H9 (cell line): ENCODE measurements around the gene PRR14. TPM values are rescaled to one million over a fixed set of nuclear protein-coding genes. Genes with fewer than 3 reads are reported as not detected.

Experiments used
- DNase-seq: peaks from one replicate; pipeline ENCODE4 v3.0.0-alpha.2; 2017
- H2AFZ ChIP-seq: one replicate; pipeline ENCODE4 v1.6.1; 2013; ENCODE audit warnings: mild to moderate bottlenecking, low read length, control low read depth, moderate library complexity
- H2AK5ac ChIP-seq: 2 replicates; pipeline ENCODE4 v1.6.1; 2013; ENCODE audit warnings: low read length, control low read depth, mixed read lengths; ENCODE audit not compliant: insufficient read length
- H2BK120ac ChIP-seq: one replicate; pipeline ENCODE4 v1.6.1; 2013; ENCODE audit warnings: low read depth, mild to moderate bottlenecking, low read length, control low read depth, inconsistent platforms; ENCODE audit not compliant: poor library complexity, severe bottlenecking
- H2BK12ac ChIP-seq: 2 replicates; pipeline ENCODE4 v1.6.1; 2013; ENCODE audit warnings: low read length, control low read depth, mixed read lengths, low read depth; ENCODE audit not compliant: insufficient read length
- H2BK15ac ChIP-seq: 2 replicates; pipeline ENCODE4 v1.6.1; 2013; ENCODE audit warnings: low read depth, low read length, control low read depth
- H2BK20ac ChIP-seq: one replicate; pipeline ENCODE4 v1.6.1; 2013; ENCODE audit warnings: low read depth, mild to moderate bottlenecking, low read length, control low read depth, inconsistent platforms; ENCODE audit not compliant: poor library complexity, severe bottlenecking
- H2BK5ac ChIP-seq: 2 replicates; pipeline ENCODE4 v1.6.1; 2013; ENCODE audit warnings: low read length, control low read depth, mixed read lengths; ENCODE audit not compliant: insufficient read length
- H3K14ac ChIP-seq: 2 replicates; pipeline ENCODE4 v1.6.1; 2013; ENCODE audit warnings: low read length, control low read depth; ENCODE audit not compliant: insufficient read depth
- H3K18ac ChIP-seq: 2 replicates; pipeline ENCODE4 v1.6.1; 2013; ENCODE audit warnings: low read depth, mild to moderate bottlenecking, mixed read lengths, low read length, control low read depth; ENCODE audit not compliant: insufficient read length
- H3K23ac ChIP-seq: 2 replicates; pipeline ENCODE4 v1.6.1; 2013; ENCODE audit warnings: low read length, control low read depth, mixed read lengths, low read depth; ENCODE audit not compliant: insufficient read length
- H3K23me2 ChIP-seq: 2 replicates; pipeline ENCODE4 v1.6.1; 2013; ENCODE audit warnings: low read depth, mild to moderate bottlenecking, mixed read lengths, low read length, control low read depth; ENCODE audit not compliant: insufficient read length, poor library complexity, severe bottlenecking
- H3K27ac ChIP-seq: 2 replicates; pipeline ENCODE4 v1.5.1; 2013; ENCODE audit warnings: low read length, control low read depth, mixed read lengths, low read depth; ENCODE audit not compliant: insufficient read length
- H3K27me3 ChIP-seq: 2 replicates; pipeline ENCODE4 v1.6.1; 2013; ENCODE audit warnings: low read length, control low read depth, inconsistent platforms; ENCODE audit not compliant: insufficient read depth
- H3K4ac ChIP-seq: 2 replicates; pipeline ENCODE4 v1.6.1; 2013; ENCODE audit warnings: low read depth, mild to moderate bottlenecking, control low read depth, inconsistent platforms, low read length, moderate library complexity
- H3K4me1 ChIP-seq: 2 replicates; pipeline ENCODE4 v1.6.1; 2013; ENCODE audit warnings: low read length, control low read depth, inconsistent platforms; ENCODE audit not compliant: insufficient read depth
- H3K4me2 ChIP-seq: 2 replicates; pipeline ENCODE4 v1.6.1; 2013; ENCODE audit warnings: low read length, control low read depth, mixed read lengths; ENCODE audit not compliant: insufficient read length, insufficient read depth
- H3K56ac ChIP-seq: 2 replicates; pipeline ENCODE4 v1.6.1; 2013; ENCODE audit warnings: low read depth, mild to moderate bottlenecking, mixed read lengths, low read length, control low read depth; ENCODE audit not compliant: insufficient read length
- H3K79me1 ChIP-seq: 2 replicates; pipeline ENCODE4 v1.6.1; 2013; ENCODE audit warnings: low read depth, mild to moderate bottlenecking, moderate library complexity, low read length, control low read depth, inconsistent platforms; ENCODE audit not compliant: insufficient read depth, poor library complexity, severe bottlenecking
- H3K79me2 ChIP-seq: 2 replicates; pipeline ENCODE4 v1.6.1; 2013; ENCODE audit warnings: low read length, control low read depth, inconsistent platforms; ENCODE audit not compliant: insufficient read depth
- H3K9ac ChIP-seq: 2 replicates; pipeline ENCODE4 v1.6.1; 2013; ENCODE audit warnings: low read length, control low read depth, mixed read lengths; ENCODE audit not compliant: insufficient read length; ENCODE audit errors: extremely low read depth
- H3K9me3 ChIP-seq: one replicate; pipeline ENCODE4 v1.6.1; 2013; ENCODE audit warnings: low read depth, low read length, inconsistent platforms; ENCODE audit not compliant: control insufficient read depth
- H3T11ph ChIP-seq: one replicate; pipeline ENCODE4 v1.6.1; 2013; ENCODE audit warnings: mild to moderate bottlenecking, low read length, control low read depth, inconsistent platforms
- H4K20me1 ChIP-seq: one replicate; pipeline ENCODE4 v1.6.1; 2013; ENCODE audit not compliant: control insufficient read depth, insufficient read length, insufficient read depth
- H4K5ac ChIP-seq: 2 replicates; pipeline ENCODE4 v1.6.1; 2013; ENCODE audit warnings: low read depth, mild to moderate bottlenecking, mixed read lengths, low read length, control low read depth; ENCODE audit not compliant: insufficient read length
- H4K8ac ChIP-seq: replicated peaks from 2 replicates; pipeline ENCODE4 v1.6.1; 2013; ENCODE audit warnings: low read length, control low read depth, mixed read lengths, low read depth; ENCODE audit not compliant: insufficient read length
- H4K91ac ChIP-seq: 2 replicates; pipeline ENCODE4 v1.6.1; 2013; ENCODE audit warnings: low read depth, mild to moderate bottlenecking, moderate library complexity, mixed read lengths, low read length, control low read depth; ENCODE audit not compliant: insufficient read length
- H3K27ac Mint-ChIP-seq, 3 experiments: 2 replicates in 2 of 3; 3 replicates in 1 of 3; pipeline ENCODE4 v1.8.0; 2020 to 2021; ENCODE audit warnings: mixed read lengths in 3 of 3, mild to moderate bottlenecking in 1 of 3, moderate library complexity in 1 of 3
- H3K27me3 Mint-ChIP-seq: 2 replicates; pipeline ENCODE4 v1.8.0; 2021; ENCODE audit warnings: low read depth, mild to moderate bottlenecking, moderate library complexity, mixed read lengths
- H3K36me3 Mint-ChIP-seq, 3 experiments: 2 replicates in 2 of 3; 3 replicates in 1 of 3; pipeline ENCODE4 v1.8.0; 2020 to 2021; ENCODE audit warnings: low read depth in 3 of 3, mixed read lengths in 3 of 3; ENCODE audit not compliant: insufficient read depth in 1 of 3
- H3K4me1 Mint-ChIP-seq, 2 experiments: 2 replicates each; pipeline ENCODE4 v1.8.0; 2020; ENCODE audit warnings: mixed read lengths in 2 of 2
- H3K4me3 Mint-ChIP-seq, 2 experiments: 2 replicates in 1 of 2; 3 replicates in 1 of 2; pipeline ENCODE4 v1.8.0; 2020 to 2021; ENCODE audit warnings: mild to moderate bottlenecking in 2 of 2, mixed read lengths in 2 of 2, moderate library complexity in 1 of 2
- H3K9me3 Mint-ChIP-seq, 2 experiments: 2 replicates in 1 of 2; 3 replicates in 1 of 2; pipeline ENCODE4 v1.8.0; 2020; ENCODE audit warnings: mild to moderate bottlenecking in 2 of 2, mixed read lengths in 2 of 2, moderate library complexity in 1 of 2
- CTCF ChIP-seq: fragments of 200-600 bp; sonication (generic); conservative IDR thresholded peaks from 3 replicates; pipeline ENCODE4 v1.8.0; 2021; ENCODE audit warnings: antibody characterized with exemption, mild to moderate bottlenecking
- WGBS: extraction: QIAGEN DNeasy Blood & Tissue Kit; methylation state at CpG from one replicate; pipeline ENCODE4 v1.1.7; 2013; ENCODE audit warnings: missing lambda C conversion rate, low lambda C conversion rate, mixed read lengths; ENCODE audit not compliant: insufficient read length; ENCODE audit errors: extremely low coverage; 5-methylcytosine and 5-hydroxymethylcytosine counted together
- total RNA-seq: library from RNA; stranded (reverse); gene quantifications from 2 replicates; pipeline ENCODE4 v1.2.1, GENCODE V29; 2021

PRR14 gene
- total RNA-seq, 1 experiment from 2014 or later, result 11.6 TPM

- Histone ChIP-seq H2BK120ac (no peak overlapping the region), H3K4me1 (no peaks in the 10 kb centered on the region), H3K23me2 (no peaks in the 10 kb centered on the region), H3T11ph (no peak overlapping the region), H3K4ac (no peak overlapping the region), H2AFZ (no peak overlapping the region), H3K79me1 (no peaks in the 10 kb centered on the region), H3K27me3 (no peaks in the 10 kb centered on the region), H3K56ac (no peak overlapping the region), H4K20me1 (no peaks in the 10 kb centered on the region), H2BK12ac (no peak overlapping the region), H2BK20ac (no peak overlapping the region), H3K4me2 (no peak overlapping the region), H3K79me2 (no peaks in the 10 kb centered on the region), H3K27ac (no peak overlapping the region), H3K18ac (no peak overlapping the region), H3K23ac (no peak overlapping the region), H2AK5ac (no peak overlapping the region), H3K9me3 (no peaks in the 10 kb centered on the region), H3K9ac (no peak overlapping the region), H2BK15ac (no peak overlapping the region), H4K91ac (no peak overlapping the region), H2BK5ac (no peak overlapping the region), H4K5ac (no peak overlapping the region), H4K8ac (no peak overlapping the region), H3K14ac (no peak overlapping the region)
- peaks cover 0 to 6% of the 10 kb centered on the region in 2 experiments; a peak in 2 of 5 replicates for H3K9me3 Mint-ChIP-seq
- no peak for DNase-seq
- H3K4me3 Mint-ChIP-seq, result no peak overlapping the region
- H3K27ac Mint-ChIP-seq, result 0 out of 7 replicates have a peak overlapping the region, but pooled peaks of 1 of the 3 experiments have one; percentile 34
- no peak for TF ChIP-seq CTCF
- WGBS, result no CpG with 5 or more reads among the region's 4 CpGs
- H3K36me3 Mint-ChIP-seq, result peaks cover 16 to 45% (median 40%) of the 10 kb centered on the region in 3 experiments
- H3K27me3 Mint-ChIP-seq, result no peaks in the 10 kb centered on the region
- H3K4me1 Mint-ChIP-seq, result no peaks in the 10 kb centered on the region
These were observed 48.0 kb upstream of the PRR14 start for GRCh38 chr16:30602616-30603277.
